Measurements from ENCODE around the gene GDA.

The GDA gene

DNA sequence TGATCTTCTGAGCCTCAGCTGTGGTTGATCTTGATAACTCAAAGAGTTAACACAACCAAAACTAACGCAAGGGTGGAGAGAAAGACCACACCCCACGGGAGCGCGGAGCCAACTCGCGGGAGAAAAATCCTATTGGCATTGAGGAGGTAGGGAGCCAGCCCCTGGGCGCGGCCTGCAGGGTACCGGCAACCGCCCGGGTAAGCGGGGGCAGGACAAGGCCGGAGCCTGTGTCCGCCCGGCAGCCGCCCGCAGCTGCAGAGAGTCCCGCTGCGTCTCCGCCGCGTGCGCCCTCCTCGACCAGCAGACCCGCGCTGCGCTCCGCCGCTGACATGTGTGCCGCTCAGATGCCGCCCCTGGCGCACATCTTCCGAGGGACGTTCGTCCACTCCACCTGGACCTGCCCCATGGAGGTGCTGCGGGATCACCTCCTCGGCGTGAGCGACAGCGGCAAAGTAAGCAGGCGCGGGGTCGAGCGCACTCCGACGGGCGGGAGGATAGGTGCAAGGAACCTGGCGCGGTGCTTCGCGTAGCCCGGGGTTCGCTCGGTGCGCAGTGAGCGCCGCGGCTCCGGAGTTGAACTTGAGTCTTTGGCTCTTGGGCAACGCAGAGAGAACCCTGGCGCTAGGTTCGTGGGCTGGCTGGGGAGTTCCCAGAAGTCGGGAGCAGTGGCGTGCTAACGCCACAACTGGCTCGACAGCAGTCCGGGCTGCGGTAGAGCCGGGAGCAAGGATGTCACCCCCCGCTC lies at the start of gene GDA:
TSS of gene GDA (plus strand) at position 210 of the 745 bp plus-strand sequence. CDS start at position 330, 120 bp downstream.
- DNase-seq (ENCODE audit: low read depth, low spot score) = no peak

DNA sequence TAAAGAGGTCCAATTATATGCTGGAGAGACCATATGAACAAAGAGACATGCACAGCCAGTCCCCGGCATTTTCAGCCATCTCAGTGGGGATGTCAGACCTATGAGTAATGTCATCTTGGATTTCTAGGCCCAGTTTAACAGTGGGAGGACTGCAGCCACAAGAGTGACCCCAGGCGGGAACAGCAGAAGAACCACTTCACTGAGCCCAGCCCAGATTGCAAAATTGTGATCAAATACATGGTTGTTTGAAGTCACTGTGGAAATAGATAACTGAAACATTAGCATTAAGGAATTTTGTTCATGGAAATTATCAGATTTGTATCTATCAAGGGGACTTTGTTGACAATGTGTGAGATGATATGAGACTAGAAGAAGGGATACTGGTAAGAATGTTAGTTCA lies 46.7 kb upstream of the GDA start:
- no peak for DNase-seq (ENCODE audit: low read depth, low spot score)

DNA sequence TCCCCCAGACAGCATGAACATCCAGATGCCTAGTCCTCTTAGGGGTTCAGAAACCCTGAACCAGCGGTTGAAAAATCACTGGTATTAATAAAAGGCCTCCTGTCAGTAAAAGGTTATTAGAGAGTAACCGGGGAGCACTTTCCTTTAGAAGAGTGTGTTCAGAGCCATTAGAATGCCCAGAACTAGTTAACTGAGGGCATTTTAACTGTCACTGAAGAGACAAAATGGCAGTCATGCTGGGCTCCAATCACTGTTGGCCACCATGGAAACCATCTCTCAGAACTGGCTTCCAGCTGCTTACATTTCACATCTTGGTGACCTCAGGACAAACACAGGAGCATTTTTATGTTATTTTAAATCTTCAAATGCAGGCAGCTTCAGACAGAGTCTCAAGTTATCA lies 36.2 kb upstream of the GDA start:
- no peak for DNase-seq (ENCODE audit: low read depth, low spot score)

DNA sequence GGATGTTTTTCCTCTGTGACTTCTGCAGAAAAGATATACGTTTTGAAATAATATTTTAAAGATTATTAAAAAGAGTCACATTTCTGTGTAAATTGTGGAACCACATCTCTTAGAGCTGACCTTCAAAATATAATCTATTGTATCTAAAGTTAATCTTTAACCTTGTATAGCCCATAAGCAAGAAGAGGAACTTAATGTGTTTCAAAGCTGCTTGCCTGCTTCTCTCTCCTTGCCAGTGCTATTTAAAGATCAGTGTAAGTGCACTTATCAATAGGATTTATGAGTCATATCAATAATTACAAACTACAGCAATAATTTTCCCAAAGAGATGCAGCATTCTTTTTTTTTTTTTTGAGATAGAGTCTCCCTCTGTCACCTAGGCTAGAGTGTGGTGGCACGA lies 29.4 kb upstream of the GDA start:
- no peak for DNase-seq (ENCODE audit: low read depth, low spot score)

DNA sequence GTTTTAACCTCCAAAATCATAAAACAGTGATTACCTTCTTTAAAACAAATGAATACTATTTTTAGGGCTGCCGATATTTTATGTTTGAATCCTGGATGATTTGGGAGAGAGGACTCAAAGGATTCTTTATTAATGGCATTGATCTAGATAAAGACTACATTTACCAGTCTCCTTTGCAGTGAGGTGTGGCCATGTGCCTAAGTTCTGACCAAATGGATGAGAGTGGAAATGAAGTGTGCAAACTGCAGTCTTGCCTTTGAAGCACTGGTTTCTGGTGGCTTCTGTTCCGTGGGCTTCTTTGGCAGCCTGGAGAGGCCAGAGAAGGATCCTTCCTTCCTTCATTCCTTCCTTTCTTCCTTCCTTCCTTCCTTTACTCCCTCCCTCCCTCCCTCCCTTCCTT lies 24.3 kb upstream of the GDA start:
- DNase-seq (ENCODE audit: low read depth, low spot score) = no peak

DNA sequence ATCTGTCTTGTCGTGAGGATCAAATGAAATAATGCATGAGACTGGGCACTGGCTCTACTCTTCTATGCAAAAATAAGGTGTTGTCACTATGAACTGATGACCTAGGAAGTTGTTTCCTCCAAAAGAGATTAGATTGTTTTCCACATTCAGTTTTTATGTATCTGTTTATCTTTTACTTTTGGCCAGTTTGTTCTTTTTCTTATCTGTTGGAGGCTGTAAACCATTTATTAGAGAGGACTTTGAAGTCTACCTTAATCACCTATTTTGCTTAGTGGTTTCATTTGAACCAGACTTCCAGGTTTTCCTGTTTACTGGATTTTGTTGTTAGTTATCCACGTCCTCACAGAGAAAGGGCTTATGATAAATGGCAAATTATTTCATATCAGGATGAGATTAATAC lies 21.5 kb upstream of the GDA start:
- DNase-seq (ENCODE audit: low read depth, low spot score) = no peak

DNA sequence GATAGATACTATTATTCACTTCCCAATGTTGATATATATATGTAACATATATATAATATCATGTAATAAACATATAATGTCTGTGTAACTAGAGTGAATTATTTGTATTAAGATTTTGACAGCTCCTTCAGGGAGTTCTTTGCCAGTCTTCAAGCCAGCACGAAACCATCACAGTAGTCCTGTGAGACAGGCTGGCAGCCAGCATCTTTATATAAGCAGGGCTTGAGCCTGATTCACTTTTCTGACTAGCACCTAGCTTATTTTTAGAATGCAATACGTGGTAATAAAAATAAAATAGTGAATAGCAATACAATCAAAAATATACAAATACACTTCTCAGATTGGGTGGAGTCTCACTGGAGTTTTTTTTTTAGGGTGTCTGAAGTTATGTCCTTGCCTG lies 20.7 kb upstream of the GDA start:
- DNase-seq (ENCODE audit: low read depth, low spot score) = no peak

DNA sequence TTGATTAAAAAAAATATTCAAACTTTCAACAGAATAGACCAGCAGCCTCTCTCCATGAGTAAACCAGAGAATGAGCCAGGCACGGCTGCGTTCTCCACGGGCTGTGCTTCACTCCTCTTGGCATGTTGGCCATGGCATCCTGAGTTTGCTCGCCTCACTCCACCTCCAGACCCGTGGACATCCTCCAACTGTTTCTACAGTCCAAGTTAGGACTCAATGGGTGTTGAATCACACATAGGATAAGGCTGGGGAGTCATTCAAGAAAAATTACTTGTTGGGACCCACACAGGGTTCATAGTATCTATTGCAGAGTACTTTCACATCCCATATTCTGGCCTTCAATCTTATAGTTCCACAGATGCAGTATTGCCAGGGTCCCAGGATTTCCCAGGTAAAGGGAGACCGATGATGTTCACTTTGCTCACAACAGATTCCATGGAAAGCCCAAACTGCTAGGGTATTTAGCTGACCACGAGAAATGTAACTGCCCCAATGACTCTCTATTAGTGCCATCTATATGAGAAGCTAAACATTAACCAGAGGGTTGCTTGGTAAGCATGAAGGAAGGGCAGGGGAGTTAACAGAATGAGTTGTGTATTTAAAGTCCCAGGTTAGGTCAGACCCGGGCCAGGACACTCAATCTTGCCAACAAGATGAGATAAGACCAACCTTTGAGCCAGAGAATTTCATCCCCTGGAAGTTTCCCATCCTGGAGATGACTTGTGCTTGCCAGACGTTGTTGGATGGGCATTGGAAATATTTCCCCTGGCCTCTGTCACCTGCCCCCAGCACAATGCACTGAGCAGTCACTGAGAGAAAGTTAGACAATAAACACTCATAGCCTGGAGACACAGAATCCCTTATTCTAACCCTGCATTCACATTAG lies 19.7 kb upstream of the GDA start:
- DNase-seq (ENCODE audit: low read depth, low spot score) = no peak

DNA sequence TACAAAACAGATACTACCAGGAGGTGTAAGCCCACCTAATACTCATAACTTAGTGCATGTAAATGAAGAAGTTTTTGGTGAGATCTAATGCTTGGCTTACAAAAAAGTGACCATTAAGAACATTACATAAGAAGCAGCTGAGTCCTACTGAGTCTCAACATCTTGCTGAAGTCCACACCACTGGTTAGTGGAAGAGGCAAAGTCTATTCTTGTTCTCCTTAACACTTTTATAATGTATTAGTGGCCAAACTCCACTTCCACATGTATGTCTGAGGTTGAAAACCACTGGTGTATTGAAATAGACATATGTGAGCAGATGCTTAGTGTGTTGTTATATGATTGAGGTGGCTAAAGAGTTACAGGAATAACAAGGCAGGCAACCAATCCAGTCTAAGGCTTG lies 18.9 kb upstream of the GDA start:
- DNase-seq (ENCODE audit: low read depth, low spot score) = no peak

DNA sequence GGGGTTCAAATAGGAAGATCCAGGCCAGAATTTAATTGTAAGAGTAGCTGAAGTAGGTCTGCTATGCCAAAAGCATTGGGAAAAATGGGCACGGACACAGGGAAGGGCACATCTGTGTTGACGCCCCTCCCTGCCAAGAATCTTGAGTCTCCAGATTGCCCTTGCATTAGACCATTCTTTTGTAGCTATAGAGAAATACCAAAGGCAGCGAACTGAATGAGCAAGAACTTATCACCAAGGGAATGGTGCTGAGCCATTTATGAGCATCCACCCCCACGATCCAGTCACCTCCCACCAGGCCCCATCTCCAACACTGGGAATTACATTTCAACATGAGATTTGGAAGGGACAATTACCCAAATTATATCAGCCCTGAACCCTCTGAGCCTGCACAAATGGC lies 18.0 kb upstream of the GDA start:
- no peak for DNase-seq (ENCODE audit: low read depth, low spot score)

DNA sequence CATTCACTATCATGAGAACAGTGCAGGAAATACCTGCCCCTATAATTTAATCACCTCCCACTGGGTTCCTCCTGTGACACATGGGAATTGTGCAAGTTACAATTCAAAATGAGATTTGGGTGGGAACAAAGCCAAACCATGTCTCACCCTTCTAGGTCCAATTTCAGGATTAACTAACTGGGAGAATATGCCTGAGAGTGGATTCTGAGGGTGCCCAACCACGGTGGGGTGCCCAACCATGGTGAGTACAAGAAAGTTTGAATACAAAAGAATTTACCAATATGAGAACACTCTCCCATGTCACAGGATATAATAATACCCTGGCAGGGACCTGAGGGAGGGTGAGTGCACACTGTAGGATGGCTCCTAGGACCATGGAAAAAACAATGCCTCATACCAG lies 17.2 kb upstream of the GDA start:
- no peak for DNase-seq (ENCODE audit: low read depth, low spot score)

DNA sequence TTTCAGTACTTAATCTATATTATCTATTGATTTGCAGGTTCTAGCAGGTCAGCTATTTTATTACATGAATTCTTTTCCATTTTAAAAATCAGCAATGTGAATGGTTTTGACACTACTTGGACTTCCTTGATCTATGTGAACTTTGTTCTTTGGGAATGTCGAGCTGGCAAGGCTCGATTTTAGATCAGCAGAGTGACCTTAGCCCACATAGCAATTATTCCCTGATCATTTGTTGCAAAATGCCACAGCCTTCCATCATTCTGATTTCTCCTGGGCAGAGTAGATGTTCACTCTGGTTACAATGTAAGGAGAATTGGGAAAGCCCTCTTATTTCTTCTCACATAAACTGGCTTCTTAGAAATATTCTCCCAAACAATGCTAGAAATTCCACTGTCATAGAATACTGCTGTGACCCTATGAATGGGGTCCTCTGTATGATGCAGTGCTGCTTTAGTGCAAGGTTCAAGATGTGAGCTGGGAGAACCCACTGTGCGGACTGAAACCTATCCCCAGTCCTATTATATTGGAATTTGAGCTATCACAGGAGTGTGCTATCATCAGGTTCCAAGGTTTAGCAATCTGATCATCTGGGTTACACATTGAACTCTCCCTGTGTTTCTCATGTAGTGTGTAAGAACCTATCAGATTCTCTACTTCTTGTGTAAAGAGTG lies 15.7 kb upstream of the GDA start:
- DNase-seq (ENCODE audit: low read depth, low spot score) = no peak

DNA sequence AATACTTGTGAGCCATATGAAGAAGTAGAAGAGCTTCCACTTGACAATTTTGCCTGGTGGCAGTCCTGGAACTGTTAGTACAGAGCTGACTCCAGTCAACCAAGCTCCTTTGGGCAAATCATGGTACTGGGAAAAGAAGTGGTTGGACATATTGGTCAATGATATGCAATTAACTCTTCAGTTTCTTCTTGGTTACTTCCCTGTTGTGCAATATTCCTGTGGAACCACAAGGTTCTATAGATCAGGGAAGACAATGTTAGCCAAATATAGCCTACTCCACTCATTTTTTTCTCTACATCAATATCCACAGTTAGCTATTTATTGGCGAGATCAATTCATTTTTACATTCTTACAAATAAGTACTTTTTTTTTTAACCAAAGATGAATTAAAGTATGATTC lies 14.4 kb upstream of the GDA start:
- DNase-seq (ENCODE audit: low read depth, low spot score) = no peak

DNA sequence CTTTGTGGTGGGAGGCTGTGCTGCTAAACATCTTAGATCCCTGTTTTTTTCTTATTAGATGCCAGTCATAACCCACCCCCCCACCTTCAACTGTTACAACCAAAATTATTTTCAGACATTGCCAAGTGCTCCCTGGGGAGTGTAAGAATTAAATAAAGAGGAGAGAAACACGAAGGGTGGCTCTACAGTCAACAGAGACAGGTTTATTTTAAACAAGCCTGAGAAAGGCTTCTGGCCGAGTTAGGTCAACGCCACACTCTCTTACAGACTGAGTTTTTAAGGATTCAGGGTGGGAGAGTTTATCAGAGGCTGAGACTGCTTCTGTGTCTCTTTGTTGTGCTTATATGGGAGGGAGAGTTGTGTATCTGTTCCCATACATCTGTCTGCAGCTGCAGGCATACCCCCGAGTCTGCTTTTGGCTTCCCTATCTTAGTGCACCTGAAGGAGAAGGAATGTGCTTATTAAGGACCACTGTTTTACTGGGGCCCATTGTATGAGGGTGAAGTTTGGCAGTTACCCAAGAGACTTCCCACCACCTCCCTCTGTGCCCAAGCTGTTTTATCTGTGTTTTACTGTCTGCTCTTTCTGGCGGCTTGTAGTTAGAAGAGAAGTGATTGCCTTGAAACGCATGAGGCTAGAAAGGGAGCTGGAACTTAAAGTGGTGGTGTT lies 11.4 kb upstream of the GDA start:
- no peak for DNase-seq (ENCODE audit: low read depth, low spot score)

DNA sequence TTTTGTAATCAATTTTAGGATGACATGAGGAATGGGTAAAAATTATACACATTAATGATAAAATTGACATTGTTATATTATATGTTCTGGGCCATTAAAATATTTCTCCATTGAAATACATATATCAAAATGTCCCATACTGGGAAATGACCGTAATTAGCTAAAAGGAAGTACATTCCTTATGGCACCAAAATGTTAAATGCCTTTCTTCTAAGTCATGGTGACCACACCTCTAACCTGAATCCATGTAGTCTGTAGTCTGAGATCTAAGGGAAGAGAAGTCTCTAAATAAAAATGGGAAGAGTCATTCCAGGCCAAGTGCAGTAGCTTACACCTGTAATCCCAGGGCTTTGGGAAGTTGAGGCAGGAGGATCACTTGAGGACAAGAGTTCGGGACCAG lies 10.0 kb upstream of the GDA start:
- DNase-seq (ENCODE audit: low read depth, low spot score) = no peak

DNA sequence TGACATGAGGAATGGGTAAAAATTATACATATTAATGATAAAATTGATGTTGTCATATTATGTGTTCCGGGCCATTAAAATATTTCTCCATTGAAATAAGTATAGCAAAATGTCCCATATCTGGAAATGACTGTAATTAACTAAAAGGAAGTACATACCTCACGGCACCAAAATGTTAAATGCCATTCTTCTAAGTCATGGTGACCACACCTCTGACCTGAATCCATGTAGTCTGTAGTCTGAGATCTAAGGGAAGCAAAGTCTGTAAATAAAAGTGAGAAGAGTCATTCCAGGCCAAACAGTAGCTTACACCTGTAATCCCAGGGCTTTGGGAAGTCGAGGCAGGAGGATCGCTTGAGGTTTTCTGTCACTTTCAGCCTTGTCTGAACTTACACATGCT lies 8.7 kb upstream of the GDA start:
- no peak for DNase-seq (ENCODE audit: low read depth, low spot score)

DNA sequence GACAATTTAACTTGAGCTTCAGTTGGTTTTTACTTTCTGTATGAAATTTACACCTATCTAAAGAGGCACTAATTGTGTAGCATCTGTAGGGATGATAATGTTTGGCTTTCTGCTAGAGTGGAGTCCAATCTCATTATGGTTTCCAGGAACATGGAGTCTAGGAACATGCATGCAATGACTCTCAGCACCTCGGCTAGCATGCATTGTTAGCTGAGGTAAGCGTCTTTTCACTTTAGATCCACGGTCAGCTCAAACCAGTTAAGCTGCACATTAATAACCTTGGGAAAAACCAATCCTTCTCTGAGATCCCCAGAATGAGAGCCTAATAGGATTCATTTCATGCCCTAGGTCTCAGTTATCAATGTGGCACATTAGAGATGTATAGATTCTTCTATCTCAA lies 7.8 kb upstream of the GDA start:
- no peak for DNase-seq (ENCODE audit: low read depth, low spot score)

DNA sequence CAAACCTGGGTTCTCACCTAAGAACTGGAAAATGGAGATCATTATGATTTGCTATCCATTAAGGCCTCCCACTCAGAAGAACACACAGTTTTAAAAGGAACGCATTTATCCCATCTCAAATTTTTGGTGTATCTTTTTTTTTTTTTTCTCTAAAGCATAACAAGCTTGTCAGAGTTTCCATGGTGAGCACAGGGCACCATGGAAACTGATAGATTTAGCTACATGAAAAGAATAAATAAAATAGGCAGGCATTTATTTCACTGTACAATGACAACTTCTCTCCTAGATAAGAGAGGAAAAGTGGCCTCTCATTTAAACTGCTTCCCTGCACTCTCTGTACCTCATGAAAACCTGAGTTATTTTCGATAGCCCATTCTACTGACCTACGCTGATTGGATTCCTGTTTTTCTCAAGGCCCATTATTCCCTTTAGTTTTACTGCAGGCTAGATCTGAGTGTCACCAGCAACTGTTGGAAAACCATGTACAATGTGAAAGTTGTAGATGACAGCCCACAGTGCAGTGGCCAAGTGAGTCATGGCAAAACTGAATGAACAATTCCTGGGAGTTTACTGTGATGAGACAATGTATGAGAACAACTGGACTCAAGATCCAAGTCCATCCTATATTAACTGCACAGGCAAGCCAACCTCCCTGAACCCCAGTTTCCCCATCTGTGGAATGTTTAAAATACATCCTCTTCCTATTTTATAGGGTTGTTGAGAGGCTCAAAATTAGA lies 4.3 kb upstream of the GDA start:
- DNase-seq (ENCODE audit: low read depth, low spot score) = no peak

DNA sequence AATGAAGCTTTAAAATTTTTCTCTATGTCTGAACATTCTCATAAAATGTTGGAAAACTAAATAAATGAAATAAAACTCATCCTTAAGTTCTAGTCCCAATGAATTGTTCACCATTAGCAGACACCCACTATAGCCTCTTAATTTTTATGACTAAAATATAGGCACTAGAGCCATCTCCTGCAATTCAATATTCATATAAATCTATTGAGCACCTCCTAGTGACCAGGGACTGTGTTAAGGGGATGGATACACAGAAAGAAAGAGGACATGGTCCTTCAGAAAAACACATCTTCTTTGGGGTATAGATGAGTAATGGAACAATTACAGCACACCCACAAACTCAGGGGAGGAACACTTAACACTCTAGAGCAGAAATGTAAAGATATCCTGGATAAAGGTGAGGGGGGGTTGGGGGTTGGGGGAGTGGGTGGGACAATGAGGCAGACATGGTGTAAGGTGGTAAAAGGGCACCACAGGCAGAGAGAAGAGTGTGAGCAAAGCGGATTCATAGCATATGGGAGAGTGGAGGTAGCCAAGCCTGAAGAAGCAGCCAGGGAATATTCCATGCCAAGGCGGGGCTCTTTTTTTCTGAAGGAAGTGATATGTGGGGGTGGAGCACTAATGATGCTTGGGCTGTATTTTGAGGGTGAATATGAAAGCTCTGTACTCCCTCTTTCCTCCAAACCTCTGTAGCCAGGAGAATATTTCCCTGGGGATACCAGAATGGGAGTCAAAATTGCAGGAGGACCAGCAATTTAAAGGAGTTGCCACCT lies 3.3 kb upstream of the GDA start:
- no peak for DNase-seq (ENCODE audit: low read depth, low spot score)

DNA sequence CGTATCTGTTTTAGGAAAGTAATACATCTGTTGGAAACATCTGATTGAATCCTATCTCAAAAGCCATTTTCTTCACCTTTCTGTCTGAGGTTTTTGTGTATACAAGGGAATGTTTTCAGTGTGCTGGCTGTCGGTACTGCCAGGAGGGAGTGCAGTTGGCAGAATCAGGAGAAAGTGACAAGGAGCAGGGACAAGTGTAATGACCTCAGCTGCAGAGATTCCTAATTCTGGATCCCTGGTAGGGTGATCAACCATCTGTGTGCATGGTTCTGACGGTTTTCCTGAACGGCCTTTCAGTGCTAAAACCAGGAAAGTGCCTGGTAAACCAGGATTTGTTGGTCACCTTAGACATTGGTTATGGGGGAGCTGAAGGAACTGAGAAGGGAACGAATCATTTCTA lies 1.6 kb upstream of the GDA start:
- no peak for DNase-seq (ENCODE audit: low read depth, low spot score)

DNA sequence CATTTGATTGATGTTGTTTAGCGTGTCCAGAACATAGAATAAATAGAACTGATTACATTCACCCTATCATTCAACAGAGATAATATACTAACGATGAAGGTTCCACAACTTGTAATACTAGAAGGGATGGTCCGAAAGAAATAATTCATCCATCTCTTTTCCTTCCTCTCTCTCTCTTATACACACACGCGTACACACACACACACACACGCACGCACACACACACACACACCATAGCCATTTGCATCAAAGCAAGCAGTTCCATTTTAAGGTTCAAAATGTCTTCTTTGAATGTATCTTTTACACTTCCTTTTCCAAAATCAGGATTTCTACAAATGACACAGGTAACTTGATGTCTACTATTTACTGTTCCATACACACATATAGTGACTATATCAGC lies 887 bp downstream of the GDA start:
- no peak for DNase-seq (ENCODE audit: low read depth, low spot score)

Measured in activated CD4-positive, CD25-positive, alpha-beta regulatory T cell treated with anti-CD3 and anti-CD28 coated beads, Interleukin-2, amount 50 U/mL, for 16 hours (primary cell).